Progenitor cell of endocrine pancreas (in vitro differentiated cells): ENCODE data around the gene TARS2. TPM values are rescaled to one million over a fixed set of nuclear protein-coding genes. Genes with fewer than 3 reads are reported as not detected.

Source experiments
- DNase-seq: peaks from one replicate; pipeline ENCODE4 v3.0.0; 2021; ENCODE audit warnings: low spot score; ENCODE audit not compliant: unreplicated experiment
- H3K27ac Mint-ChIP-seq: 2 replicates; pipeline ENCODE4 v1.8.0; 2021; ENCODE audit warnings: mild to moderate bottlenecking, moderate library complexity, mixed read lengths
- H3K27me3 Mint-ChIP-seq: 2 replicates; pipeline ENCODE4 v1.8.0; 2021; ENCODE audit warnings: mixed read lengths
- H3K36me3 Mint-ChIP-seq: 2 replicates; pipeline ENCODE4 v1.8.0; 2022; ENCODE audit warnings: mixed read lengths; ENCODE audit not compliant: insufficient read depth
- H3K4me1 Mint-ChIP-seq: 2 replicates; pipeline ENCODE4 v1.8.0; 2021; ENCODE audit warnings: low read depth, mixed read lengths
- H3K4me3 Mint-ChIP-seq: 2 replicates; pipeline ENCODE4 v1.8.0; 2021; ENCODE audit warnings: low read depth, mild to moderate bottlenecking, moderate library complexity, mixed read lengths
- H3K9me3 Mint-ChIP-seq: 2 replicates; pipeline ENCODE4 v1.8.0; 2021; ENCODE audit warnings: low read depth, mixed read lengths
- total RNA-seq: library from RNA; stranded (reverse); gene quantifications from 2 replicates; pipeline ENCODE4 v1.2.1, GENCODE V29; 2021
- TF ChIP-seq, protein P1 (sequence below): fragments of 200-600 bp; sonication (generic); IDR thresholded peaks from one replicate; pipeline ENCODE4 v1.5.0; 2021; ENCODE audit warnings: antibody characterized with exemption, mild to moderate bottlenecking; ENCODE audit not compliant: unreplicated experiment

TARS2 gene
- total RNA-seq, 1 donor from 2014 or later, result 30.8 TPM

DNA sequence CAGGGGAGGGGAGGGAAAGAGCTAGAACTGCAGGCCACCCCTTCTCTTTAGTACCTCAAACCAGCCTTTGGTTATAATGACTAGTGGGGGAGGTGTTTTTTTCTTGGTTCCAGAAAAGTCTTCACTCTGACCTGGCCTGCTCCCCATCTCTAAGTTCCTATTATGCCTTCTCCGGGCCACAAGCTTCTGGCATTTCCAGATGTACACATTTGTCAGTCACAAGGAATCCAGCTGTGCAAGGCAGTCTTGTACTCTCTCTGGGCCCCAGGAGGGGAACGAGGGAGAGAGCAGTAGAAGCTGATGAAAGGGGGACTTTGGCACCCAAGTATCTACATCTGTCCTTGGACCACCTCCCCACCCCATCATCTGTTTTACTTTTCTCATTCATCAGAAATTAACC lies 25.6 kb downstream of the TARS2 start:
- Mint-ChIP-seq H3K9me3 (no peaks in the 10 kb centered on the region), H3K4me3 (no peak overlapping the region), H3K4me1 (peaks cover 9% of the 10 kb centered on the region), H3K27ac (no peak overlapping the region), H3K36me3 (peaks cover 3% of the 10 kb centered on the region), H3K27me3 (no peaks in the 10 kb centered on the region)
- DNase-seq, result no peak
- TF ChIP-seq, protein P1, sequence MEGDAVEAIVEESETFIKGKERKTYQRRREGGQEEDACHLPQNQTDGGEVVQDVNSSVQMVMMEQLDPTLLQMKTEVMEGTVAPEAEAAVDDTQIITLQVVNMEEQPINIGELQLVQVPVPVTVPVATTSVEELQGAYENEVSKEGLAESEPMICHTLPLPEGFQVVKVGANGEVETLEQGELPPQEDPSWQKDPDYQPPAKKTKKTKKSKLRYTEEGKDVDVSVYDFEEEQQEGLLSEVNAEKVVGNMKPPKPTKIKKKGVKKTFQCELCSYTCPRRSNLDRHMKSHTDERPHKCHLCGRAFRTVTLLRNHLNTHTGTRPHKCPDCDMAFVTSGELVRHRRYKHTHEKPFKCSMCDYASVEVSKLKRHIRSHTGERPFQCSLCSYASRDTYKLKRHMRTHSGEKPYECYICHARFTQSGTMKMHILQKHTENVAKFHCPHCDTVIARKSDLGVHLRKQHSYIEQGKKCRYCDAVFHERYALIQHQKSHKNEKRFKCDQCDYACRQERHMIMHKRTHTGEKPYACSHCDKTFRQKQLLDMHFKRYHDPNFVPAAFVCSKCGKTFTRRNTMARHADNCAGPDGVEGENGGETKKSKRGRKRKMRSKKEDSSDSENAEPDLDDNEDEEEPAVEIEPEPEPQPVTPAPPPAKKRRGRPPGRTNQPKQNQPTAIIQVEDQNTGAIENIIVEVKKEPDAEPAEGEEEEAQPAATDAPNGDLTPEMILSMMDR, result no peak

DNA sequence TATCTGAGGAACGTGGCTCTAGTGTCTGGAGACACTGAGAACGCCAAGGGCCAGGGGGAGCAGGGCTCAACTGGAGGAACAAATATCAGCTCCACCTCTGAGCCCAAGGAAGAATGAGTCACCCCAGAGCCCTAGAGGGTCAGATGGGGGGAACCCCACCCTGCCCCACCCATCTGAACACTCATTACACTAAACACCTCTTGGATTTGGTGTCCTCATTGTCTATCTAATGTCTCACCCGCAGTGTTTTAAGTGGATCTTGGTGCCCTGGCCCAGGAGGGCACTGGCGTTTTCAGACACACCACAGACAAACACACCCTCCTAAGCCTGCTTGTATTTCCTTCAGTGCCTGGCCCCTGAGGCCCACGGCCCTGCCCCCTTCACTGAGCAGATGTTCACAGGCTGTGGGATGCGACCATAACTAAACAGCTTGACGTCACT lies 26.2 kb downstream of the TARS2 start:
- no peaks in the 10 kb centered on the region for H3K27me3 Mint-ChIP-seq
- DNase-seq, result no peak
- no peak overlapping the region for H3K27ac Mint-ChIP-seq
- H3K4me3 Mint-ChIP-seq, result no peak overlapping the region
- peaks cover 9% of the 10 kb centered on the region for H3K4me1 Mint-ChIP-seq
- TF ChIP-seq, protein P1, result no peak
- peaks cover 3% of the 10 kb centered on the region for H3K36me3 Mint-ChIP-seq
- H3K9me3 Mint-ChIP-seq, result no peaks in the 10 kb centered on the region

DNA sequence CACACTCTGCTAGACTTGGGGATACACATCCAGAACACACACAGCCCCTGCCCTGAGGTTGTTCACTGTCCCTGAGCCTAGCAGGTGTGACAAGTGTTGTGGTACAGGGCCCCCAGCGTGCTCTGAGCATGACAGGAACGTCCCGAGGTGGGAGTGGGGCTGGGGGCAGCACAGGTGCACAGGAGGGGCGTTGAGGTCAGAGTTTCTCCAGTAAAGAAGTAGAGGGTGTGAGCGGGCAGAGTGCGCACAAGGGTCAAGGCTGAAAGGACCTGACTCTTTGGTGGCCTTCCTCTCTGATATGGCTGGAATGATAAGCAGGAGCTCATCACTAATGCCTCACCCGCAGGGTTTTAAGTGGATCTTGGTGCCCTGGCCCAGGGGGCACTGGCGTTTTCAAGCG lies 27.0 kb downstream of the TARS2 start:
- Mint-ChIP-seq H3K36me3 (peaks cover 3% of the 10 kb centered on the region), H3K9me3 (no peaks in the 10 kb centered on the region), H3K27me3 (no peaks in the 10 kb centered on the region), H3K4me1 (peaks cover 9% of the 10 kb centered on the region), H3K27ac (no peak overlapping the region), H3K4me3 (peak overlapping the region; percentile 89)
- TF ChIP-seq, protein P1, result no peak
- no peak for DNase-seq

DNA sequence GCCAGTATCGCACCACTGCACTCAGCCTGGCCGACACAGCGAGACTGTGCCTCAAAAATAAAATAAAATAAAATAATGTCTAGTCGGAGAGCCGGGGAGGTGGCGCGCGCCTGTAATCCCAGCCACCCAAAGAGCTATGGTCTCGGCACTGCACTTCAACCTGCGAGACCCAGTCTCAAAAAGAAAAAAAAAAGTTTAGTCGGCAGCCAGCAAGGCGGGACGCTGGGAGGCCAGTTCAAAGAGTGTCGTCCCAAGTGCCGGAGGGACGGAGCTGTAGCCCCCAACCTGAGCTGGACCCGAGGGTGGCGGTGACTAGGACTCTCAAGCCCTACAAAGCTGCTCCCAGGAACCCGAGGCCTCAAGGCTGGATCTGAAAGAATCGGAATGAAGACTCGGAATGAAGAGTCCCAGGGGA lies 27.7 kb downstream of the TARS2 start:
- peak overlapping the region; percentile 93 for H3K27ac Mint-ChIP-seq

DNA sequence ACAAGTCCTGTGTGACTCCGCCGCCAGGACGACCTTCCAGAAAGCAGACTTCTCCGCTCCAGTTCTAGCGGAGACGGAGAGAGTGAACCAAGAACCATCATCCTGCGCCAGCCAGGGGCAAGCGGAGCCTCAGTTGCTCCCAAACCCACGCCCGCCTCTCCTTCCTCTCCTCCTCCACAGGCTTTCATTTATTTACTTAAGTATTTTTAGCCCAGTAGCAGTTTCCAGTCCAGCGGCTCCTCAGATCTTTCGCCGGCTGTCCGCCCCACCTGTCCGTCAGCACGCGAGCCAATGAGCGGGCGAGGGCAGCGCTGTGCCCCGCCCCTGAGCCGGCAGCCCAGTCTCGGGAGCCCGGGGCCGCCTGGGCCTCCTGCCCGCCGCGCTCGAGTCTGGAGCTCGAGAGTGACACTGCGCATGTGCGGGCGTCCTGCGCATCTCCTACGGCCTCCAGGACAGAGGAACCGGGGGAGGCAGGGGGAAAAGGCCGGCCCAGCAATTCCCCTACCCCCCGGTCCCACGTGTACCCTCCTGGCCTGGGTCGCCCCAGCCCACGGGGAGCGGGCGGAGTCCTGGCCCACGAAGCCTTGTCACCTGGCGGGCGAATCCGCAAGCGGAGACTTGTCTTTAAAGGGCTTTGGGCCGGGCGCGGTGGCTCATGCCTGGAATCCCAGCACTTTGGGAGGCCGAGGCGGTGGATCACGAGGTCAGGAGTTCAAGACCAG lies 28.3 kb downstream of the TARS2 start, which contains the start of gene FALEC:
Gene FALEC, plus strand, starts transcription at position 425 of the 722 bp plus-strand sequence.
- no peaks in the 10 kb centered on the region for H3K27me3 Mint-ChIP-seq
- TF ChIP-seq, protein P1, result peak; percentile 21
- no peaks in the 10 kb centered on the region for H3K9me3 Mint-ChIP-seq
- H3K36me3 Mint-ChIP-seq, result peaks cover 3% of the 10 kb centered on the region
- H3K27ac Mint-ChIP-seq, result peak within 1 kb of the TSS; percentile 93
- DNase-seq, result peak; percentile 93
- H3K4me3 Mint-ChIP-seq, result peak within 1 kb of the TSS; percentile 89
- H3K4me1 Mint-ChIP-seq, result peaks cover 9% of the 10 kb centered on the region

More for the DNA sequence above, 27.7 kb downstream of the TARS2 start:
- TF ChIP-seq, protein P1, result no peak
- DNase-seq, result no peak
- Mint-ChIP-seq H3K4me1 (peaks cover 9% of the 10 kb centered on the region), H3K4me3 (peak overlapping the region; percentile 89), H3K36me3 (peaks cover 3% of the 10 kb centered on the region), H3K27me3 (no peaks in the 10 kb centered on the region), H3K9me3 (no peaks in the 10 kb centered on the region)
